ENCODE data around the gene TMEM238. TPM values are rescaled to one million over a fixed set of nuclear protein-coding genes. Genes with fewer than 3 reads are reported as not detected.
"Not testable (repeated sequence)": the region's sequence is repeated elsewhere in the genome, so short reads cannot be mapped to it uniquely, and the experiment has no call there.

TMEM238 gene
- total and polyA plus RNA-seq, 2 donors (not counting 1 experiment from before 2014, with no cell fraction given) = 0.33 TPM; not detected in 1

DNA sequence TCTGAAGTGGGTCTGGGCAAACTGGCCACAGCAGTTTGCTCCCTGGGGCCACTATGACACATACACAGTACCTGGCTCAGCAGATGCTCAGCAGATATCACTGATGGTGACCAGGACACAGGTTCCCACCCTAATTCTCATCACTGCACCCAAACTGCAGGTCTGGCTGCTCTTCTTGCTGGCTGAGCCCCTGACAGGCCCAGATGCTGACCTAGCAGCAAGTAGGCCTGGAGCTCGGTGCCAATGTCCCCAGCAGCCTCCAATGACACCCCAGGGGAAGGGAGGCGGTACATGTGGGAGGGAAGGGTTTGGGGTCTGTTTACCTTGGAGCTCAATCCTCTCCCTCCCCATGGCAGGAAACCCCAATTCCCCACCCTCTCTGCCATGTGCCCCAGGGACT lies 18.4 kb upstream of the TMEM238 start:
- H3K4me2 ChIP-seq (ENCODE audit: extremely low read depth, insufficient read depth, low read length) = no peak overlapping the region
- H3K27ac ChIP-seq (ENCODE audit: insufficient read depth, low read length) = no peak overlapping the region
- no peak overlapping the region for H2AFZ ChIP-seq (ENCODE audit: low read length)
- H3K4me1 ChIP-seq (ENCODE audit: control insufficient read depth, extremely low read depth, insufficient read depth, low read length) = peaks cover 15% of the 10 kb centered on the region
- TF ChIP-seq, protein P1, sequence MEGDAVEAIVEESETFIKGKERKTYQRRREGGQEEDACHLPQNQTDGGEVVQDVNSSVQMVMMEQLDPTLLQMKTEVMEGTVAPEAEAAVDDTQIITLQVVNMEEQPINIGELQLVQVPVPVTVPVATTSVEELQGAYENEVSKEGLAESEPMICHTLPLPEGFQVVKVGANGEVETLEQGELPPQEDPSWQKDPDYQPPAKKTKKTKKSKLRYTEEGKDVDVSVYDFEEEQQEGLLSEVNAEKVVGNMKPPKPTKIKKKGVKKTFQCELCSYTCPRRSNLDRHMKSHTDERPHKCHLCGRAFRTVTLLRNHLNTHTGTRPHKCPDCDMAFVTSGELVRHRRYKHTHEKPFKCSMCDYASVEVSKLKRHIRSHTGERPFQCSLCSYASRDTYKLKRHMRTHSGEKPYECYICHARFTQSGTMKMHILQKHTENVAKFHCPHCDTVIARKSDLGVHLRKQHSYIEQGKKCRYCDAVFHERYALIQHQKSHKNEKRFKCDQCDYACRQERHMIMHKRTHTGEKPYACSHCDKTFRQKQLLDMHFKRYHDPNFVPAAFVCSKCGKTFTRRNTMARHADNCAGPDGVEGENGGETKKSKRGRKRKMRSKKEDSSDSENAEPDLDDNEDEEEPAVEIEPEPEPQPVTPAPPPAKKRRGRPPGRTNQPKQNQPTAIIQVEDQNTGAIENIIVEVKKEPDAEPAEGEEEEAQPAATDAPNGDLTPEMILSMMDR (conservative IDR thresholded peaks at IDR 0.05 in 1 of 2, IDR thresholded peaks at IDR 0.05 in 1 of 2; ENCODE audit: low read depth in 1 of 2, low read length in 2 of 2) = no peak
- TF ChIP-seq EZH2 (IDR thresholded peaks at IDR 0.05; ENCODE audit: low read length, missing control alignments) = no peak
- H4K20me1 ChIP-seq (ENCODE audit: control insufficient read depth, extremely low read depth, insufficient read depth, low read length) = peaks cover 2% of the 10 kb centered on the region
- peaks cover 38% of the 10 kb centered on the region for H3K79me2 ChIP-seq (ENCODE audit: control insufficient read depth, insufficient read depth, low read length)
- no peak overlapping the region for H3K9ac ChIP-seq (ENCODE audit: insufficient read depth, low read length)
- no peak overlapping the region for H3K4me3 ChIP-seq (replicated peaks in 1 of 4; ENCODE audit: control extremely low read depth in 1 of 4, insufficient read depth in 1 of 4, low read depth in 3 of 4, low read length in 4 of 4)
- H3K9me3 ChIP-seq (ENCODE audit: control insufficient read depth, insufficient read depth, low read depth, low read length) = no peaks in the 10 kb centered on the region
- no peaks in the 10 kb centered on the region for H3K27me3 ChIP-seq (ENCODE audit: control insufficient read depth, insufficient read depth, low read length)
- peaks cover 17% of the 10 kb centered on the region for H3K36me3 ChIP-seq (ENCODE audit: control insufficient read depth, insufficient read depth, low read length)
- DNase-seq (ENCODE audit: low read depth in 2 of 2) = no peak

DNA sequence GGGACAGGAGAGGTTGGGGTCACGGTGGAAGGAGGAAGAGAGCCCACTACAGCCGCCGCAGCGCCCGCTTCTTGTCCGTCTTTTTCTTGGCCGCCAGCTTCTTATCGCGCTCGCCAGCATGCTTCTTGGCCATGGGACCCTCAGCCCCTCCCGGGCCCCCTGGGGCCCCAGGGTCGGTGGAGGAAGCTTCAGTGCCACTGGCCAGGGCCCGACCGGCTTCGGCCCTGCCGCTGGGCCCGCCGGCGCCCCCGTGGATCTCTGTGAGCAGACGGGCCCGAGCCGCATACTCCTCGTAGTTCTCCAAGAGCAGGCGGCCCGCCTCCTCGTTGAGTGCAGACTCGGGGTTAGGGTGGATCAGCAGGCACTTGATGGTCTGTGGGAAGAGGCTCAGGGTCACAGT lies 17.3 kb upstream of the TMEM238 start:
- Histone ChIP-seq H3K36me3 (ENCODE audit: control insufficient read depth, insufficient read depth, low read length) (peaks cover 15% of the 10 kb centered on the region), H3K79me2 (ENCODE audit: control insufficient read depth, insufficient read depth, low read length) (peaks cover 28% of the 10 kb centered on the region), H3K4me1 (ENCODE audit: control insufficient read depth, extremely low read depth, insufficient read depth, low read length) (peaks cover 13% of the 10 kb centered on the region)
- H4K20me1 ChIP-seq (ENCODE audit: control insufficient read depth, extremely low read depth, insufficient read depth, low read length); H3K27me3 ChIP-seq (ENCODE audit: control insufficient read depth, insufficient read depth, low read length); H3K9me3 ChIP-seq (ENCODE audit: control insufficient read depth, insufficient read depth, low read depth, low read length); H2AFZ ChIP-seq (ENCODE audit: low read length); H3K9ac ChIP-seq (ENCODE audit: insufficient read depth, low read length); DNase-seq (ENCODE audit: low read depth in 2 of 2); H3K27ac ChIP-seq (ENCODE audit: insufficient read depth, low read length); H3K4me2 ChIP-seq (ENCODE audit: extremely low read depth, insufficient read depth, low read length); H3K4me3 ChIP-seq (replicated peaks in 1 of 4; ENCODE audit: control extremely low read depth in 1 of 4, insufficient read depth in 1 of 4, low read depth in 3 of 4, low read length in 4 of 4): not testable (repeated sequence)

DNA sequence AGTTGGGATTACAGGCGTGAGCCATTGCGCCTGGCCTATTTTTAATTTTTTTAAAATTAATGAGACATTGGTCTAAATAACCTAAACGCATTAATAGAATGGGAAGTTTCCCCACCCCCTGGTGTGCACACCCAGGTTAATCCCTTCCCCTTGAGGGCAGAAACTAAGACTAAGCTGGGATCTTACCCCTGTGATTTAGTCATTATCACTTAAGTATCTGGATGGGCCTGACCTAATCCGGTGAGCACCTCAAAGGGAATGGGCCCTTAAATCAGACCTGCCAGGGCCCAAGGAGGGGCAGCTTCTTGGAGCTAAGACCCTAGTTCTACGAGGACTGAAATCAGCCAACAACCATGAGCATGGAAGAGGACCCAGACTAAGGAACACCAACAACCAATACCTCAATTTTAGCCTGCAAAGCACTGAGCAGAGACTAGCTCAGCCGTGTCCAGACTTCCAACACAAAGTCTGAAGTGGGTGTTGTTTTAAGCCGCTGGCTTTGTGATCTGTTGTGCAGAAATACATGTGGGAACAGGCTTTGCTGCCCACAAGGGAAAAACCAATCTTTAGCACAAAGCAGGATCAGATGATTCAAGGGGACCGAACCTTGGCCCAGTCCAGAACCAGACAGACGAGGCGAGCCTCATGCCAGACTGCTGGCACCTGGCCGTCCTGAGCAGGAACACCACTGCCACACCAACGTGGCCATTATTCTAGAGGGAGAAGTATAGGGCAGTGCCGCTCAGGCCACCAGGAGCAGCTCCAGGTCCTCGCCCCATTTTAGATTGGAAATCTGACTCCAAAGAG lies 16.4 kb upstream of the TMEM238 start:
- Histone ChIP-seq H3K4me3 (replicated peaks in 1 of 4; ENCODE audit: control extremely low read depth in 1 of 4, insufficient read depth in 1 of 4, low read depth in 3 of 4, low read length in 4 of 4) (no peak overlapping the region), H3K36me3 (ENCODE audit: control insufficient read depth, insufficient read depth, low read length) (peaks cover 6% of the 10 kb centered on the region), H3K4me1 (ENCODE audit: control insufficient read depth, extremely low read depth, insufficient read depth, low read length) (peaks cover 4% of the 10 kb centered on the region), H3K9me3 (ENCODE audit: control insufficient read depth, insufficient read depth, low read depth, low read length) (no peaks in the 10 kb centered on the region), H4K20me1 (ENCODE audit: control insufficient read depth, extremely low read depth, insufficient read depth, low read length) (peaks cover under 1% of the 10 kb centered on the region), H3K27me3 (ENCODE audit: control insufficient read depth, insufficient read depth, low read length) (no peaks in the 10 kb centered on the region), H3K27ac (ENCODE audit: insufficient read depth, low read length) (no peak overlapping the region), H3K4me2 (ENCODE audit: extremely low read depth, insufficient read depth, low read length) (no peak overlapping the region), H2AFZ (ENCODE audit: low read length) (no peak overlapping the region), H3K79me2 (ENCODE audit: control insufficient read depth, insufficient read depth, low read length) (peaks cover 19% of the 10 kb centered on the region), H3K9ac (ENCODE audit: insufficient read depth, low read length) (no peak overlapping the region)
- no peak for TF ChIP-seq EZH2 (IDR thresholded peaks at IDR 0.05; ENCODE audit: low read length, missing control alignments)
- TF ChIP-seq, protein P1 (conservative IDR thresholded peaks at IDR 0.05 in 1 of 2, IDR thresholded peaks at IDR 0.05 in 1 of 2; ENCODE audit: low read depth in 1 of 2, low read length in 2 of 2) = no peak
- DNase-seq (ENCODE audit: low read depth in 2 of 2) = no peak
